Renal cortex interstitium (tissue), 11 donors: Measurements from ENCODE around the gene ANK3. TPM values are rescaled to one million over a fixed set of nuclear protein-coding genes. Genes with fewer than 3 reads are reported as not detected.
A peak's percentile ranks its signal among the peaks of the same experiment; 100 is the strongest.

Experiments used
- DNase-seq, 11 donors: peaks; one replicate each; pipeline ENCODE4 v3.0.0-alpha.2; 2013; ENCODE audit warnings: low read depth in 9 of 11, low spot score in 4 of 11; ENCODE audit errors: extremely low read depth in 1 of 11
- polyA plus RNA-seq, 3 donors: library from polyadenylated mRNA; unstranded; fragments of 120-200 nt; gene quantifications; one replicate each; pipeline ENCODE4 v1.2.1, GENCODE V29; 2013; ENCODE audit not compliant: insufficient read length in 3 of 3

ANK3 gene
- polyA plus RNA-seq, 3 donors = 135 to 178 (median 163) TPM

DNA sequence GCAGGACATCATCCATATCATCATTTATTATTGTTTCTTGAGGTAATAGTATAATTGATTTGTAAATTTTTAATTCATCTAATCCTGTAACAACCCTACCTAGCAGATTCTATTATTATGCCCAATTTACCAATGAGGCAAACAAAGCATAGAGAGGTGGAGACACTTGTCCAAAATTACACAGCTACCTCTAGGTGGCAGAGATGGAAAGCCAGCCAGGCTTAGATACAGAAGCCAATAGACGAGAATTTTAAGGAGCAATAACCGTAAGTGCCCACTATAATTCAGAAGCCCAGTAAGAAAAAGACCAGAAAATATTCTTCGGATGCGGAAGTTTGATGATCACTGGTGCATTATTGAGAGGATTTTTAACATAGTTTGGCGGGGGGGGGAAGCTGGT lies 54.0 kb downstream of the ANK3 start:
- DNase-seq = no peak

GRCh38 chr10:60334991-60335390 lies 54.7 kb downstream of the ANK3 start:
- no peak for DNase-seq

GRCh38 chr10:60332371-60332770 lies 57.3 kb downstream of the ANK3 start:
- no peak for DNase-seq

- no peak for DNase-seq
Observed at GRCh38 chr10:60331886-60332285, 57.8 kb downstream of the ANK3 start.

GRCh38 chr10:60323162-60323561 lies 66.5 kb downstream of the ANK3 start:
- DNase-seq = no peak

DNA sequence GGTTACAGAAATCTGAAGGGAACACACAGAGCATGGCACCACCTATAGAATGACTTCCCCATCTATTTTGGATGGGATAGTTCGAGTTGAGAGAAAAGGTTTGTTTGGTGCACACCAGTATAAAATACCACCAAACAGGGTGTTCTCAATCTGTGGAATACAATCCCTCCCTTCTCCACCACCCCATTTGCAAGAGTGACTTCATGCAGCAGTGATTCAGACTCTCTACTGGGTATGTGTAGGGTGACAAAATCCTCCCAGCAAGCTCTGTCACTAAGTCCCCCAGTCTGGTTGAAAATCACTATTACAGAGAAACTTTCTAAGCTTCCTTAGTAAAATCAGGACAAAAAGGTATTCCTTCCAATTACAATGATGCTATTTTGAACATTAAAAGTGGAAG lies 69.0 kb downstream of the ANK3 start:
- DNase-seq = no peak

DNA sequence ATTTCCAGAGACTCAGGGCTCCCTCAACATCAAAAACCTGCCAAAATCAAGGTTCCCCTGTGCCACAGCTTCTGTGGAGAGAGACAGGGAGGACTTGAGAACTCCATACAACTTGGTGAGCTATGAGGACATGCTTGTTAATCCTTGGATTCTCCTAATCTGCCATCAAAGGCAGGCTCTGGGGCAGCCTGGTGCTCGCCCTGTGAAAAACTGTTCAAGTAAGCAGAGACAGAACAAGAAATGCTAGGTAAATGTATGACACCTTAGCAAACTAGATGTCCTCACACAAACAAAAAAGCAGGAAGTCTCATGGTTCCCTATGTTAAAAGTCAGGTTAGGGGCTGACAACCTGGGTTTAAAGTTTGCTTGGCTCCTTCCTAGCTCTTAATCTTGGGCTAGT lies 73.6 kb downstream of the ANK3 start:
- no peak for DNase-seq

DNA sequence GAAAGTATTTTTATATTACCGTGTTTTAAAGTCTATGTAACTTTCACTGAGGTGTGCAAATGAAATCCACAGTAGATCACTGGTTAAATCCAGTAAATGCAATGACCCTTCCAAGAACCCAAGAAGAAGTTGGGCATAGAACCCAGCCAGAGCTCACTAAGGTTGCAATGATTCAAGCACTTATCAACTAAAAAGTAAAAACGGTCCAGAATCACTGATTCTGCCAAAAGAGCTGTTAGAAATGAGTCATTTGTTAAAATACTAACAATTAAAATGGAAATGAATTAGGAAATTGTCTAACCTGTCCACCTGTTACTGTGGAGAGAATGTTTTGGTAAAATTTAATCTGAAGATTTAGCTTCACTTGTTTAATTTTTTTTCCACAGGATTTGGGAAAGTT lies 74.4 kb downstream of the ANK3 start:
- DNase-seq = no peak

GRCh38 chr10:60314069-60314940 lies 75.4 kb downstream of the ANK3 start:
- no peak for DNase-seq

DNA sequence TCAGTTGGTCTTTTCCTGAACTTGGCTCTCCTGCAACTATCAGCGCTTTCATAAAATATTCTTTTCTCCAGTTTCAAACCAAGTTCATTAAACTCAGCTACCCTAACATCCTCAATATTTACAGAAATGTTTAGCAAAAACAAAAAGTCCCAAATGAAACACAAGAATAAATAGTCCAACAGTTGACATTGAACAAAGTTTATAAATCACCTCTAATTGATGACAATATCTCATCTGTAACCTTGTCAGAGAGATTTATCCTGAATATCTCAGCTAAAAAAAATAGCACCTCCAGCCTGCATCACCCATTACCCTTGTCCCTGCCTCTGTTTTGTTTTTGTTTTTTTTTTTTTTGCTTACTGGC lies 76.1 kb downstream of the ANK3 start:
- DNase-seq = no peak

GRCh38 chr10:60312818-60313588 lies 76.7 kb downstream of the ANK3 start:
- DNase-seq = no peak

DNA sequence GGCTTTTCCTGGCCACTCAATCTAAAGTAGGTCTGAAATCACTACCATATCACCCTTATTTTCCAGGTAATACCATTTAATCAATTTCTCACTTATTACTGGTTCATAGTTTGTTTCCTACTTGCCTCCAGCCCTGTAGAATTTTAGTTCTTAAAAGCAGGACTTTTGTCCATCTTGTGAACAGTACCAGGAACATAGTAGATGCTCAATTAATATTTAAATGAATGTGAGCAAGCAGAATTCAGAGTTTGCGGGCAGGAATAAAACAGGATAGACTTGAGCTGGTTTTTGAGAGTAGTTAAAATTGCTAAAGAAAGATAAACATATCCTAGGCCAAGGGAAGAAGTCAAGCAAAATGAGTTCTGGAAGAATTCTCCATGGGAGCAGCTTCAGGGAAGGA lies 77.9 kb downstream of the ANK3 start:
- DNase-seq = no peak

DNA sequence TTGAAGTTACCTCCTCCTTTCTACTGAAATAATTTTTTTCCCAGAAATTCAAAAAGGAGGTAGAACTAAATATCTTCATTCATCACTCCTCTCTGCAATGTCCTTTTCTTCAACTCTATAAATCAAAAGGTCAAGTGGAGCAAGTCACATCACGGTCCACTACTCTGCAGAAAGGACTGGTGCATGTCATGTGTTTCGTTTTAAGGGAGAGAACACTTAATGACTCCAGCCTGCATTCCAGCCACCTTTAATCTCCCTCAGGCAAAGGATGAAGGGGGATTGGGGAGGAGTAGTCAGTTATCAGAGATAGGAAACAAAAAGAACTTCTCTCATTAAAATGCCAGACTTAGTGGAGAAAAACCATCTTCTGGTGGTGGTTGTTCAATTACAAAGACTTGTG lies 78.9 kb downstream of the ANK3 start:
- peak in 7 of 11 donors; percentile 4 to 37 (median 16) for DNase-seq

DNA sequence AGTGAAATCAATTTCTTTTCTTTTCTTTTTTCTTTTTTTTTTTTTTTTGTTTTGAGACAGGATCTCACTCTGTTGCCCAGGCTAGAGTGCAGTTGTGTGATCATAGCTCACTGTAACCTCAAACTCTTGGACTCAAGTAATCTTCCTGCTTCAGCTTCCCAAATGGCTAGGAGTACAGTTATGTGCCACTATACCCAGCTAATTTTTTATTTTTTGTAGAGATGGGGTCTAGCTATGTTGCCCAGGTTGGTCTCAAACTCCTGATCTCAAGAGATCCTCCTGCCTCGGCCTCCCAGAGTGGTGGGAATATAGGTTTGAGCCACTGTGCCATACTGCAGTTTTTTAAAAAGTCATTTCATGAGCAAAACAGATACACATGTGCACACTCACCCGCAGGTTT lies 79.8 kb downstream of the ANK3 start:
- no peak for DNase-seq

GRCh38 chr10:60309371-60309770 lies 80.3 kb downstream of the ANK3 start:
- DNase-seq = no peak

DNA sequence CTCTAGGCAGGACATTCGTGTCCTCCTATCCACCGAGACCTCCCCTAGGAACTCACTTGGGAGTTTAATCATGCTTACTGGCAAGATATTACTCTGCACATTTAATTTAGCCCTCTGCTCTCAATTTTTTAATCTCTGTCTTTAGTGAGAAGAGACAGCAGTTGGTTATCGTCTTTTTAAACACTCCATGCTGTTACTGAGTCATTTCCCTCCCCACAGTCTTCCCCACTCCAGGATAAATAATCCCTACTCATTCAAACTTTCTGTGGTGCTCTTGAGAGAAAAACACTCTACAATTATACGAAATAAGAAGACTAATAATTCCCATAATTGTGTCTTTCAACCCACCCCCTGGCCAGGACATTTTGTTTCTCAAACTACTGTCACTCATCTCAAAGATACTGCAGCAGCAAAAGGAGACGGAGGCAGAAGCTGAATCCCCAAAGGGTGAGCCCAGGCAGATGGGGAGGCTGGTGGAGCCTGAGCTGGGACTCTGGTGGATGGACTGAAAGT lies 84.2 kb downstream of the ANK3 start:
- no peak for DNase-seq

DNA sequence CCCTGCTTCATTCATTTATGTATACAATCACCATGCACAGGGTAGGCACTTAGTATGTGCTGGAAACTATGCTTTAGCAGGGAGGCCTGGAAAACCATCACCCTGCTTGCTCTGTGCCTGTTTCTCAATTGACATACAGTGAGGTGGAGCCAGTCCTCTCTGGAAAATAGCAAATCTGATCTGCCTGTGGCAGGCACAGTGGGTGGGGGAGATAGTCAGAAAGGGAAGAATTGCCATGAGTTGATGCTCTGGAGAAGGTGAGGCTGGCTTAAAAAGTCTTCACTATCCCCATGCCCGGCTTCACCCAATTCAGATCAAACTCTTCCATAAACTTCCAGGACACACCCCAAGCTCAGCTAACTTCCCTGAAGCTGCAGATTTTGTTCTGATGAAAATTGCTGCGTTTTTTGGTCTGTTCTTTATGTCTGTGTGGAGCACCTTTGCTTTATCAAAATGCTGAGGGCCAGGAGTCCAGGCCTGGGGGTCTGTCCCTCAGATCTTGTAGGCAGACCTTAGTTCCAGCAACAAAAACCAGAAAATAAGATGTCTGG lies 84.8 kb downstream of the ANK3 start:
- no peak for DNase-seq

GRCh38 chr10:60303778-60304177 lies 85.9 kb downstream of the ANK3 start:
- DNase-seq = no peak

DNA sequence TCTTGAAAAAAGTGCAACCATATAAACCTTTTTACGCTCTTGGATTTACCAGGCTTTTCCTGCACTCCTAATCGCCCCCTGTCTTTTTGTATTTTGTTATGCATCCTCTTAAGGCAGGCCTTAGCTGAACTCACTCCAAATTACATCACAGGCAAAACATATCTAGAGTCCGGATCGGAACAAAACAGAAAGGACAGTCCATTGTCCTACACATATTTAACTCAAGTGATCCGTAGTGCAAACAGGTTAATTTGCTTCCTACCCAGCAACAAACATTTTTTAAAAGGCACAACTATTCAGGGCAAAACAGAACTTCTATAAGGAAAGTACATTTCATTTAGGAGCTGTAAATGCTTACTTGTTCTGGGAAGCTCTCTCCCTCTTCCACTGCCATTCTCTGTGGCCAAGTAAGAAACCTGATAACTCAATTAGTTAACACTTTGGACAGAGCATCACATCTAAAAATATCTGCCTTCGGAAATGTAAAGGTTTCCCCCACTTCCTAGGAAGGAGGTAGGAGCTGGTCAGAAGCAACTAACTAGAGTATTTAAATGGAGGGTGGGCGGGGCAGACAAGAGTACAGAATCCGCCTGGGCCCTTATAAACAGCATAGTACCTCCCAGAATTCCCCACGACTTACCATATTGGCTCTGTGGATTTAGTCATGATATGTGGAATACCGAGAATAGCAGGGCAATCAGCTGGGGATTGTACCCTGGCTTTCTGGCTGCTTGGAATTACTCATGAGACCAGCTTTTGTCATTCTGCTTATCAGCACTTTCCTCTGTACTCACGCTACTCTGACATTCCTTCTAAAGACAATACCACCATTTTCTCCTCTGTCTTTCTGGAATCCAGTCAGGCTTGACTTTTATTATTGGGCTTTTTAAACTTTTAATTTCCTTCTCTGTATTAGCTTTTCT lies 89.5 kb downstream of the ANK3 start:
- no peak for DNase-seq
